ENCODE results near the gene ZFP36L2. TPM values are rescaled to one million over a fixed set of nuclear protein-coding genes. Genes with fewer than 3 reads are reported as not detected.

Gene ZFP36L2
- total and polyA plus RNA-seq, 9 of the 15 experiments (the other 6 are each of a cell fraction or from before 2014, with no cell fraction given) = 4.1 to 60.6 (median 20.3) TPM

- DNase-seq (ENCODE audit: extremely low read depth in 1 of 4, low spot score in 3 of 4) (no peak), FAIRE-seq (no peak), ATAC-seq (peak; percentile 3; the same call in 2 of the 3 replicates)
- no TSS peak for BruUV-seq (replicated peaks)
- H3K4me3 ChIP-seq = no peak overlapping the region
- peak overlapping the region; percentile 36 to 77 for H3K9ac ChIP-seq (ENCODE audit: insufficient read depth in 1 of 2, low read depth in 2 of 2, low read length in 2 of 2)
- no peaks in the 10 kb centered on the region for H3K36me3 ChIP-seq (ENCODE audit: control insufficient read depth, insufficient read depth, low read length)
- H3K79me2 ChIP-seq (ENCODE audit: control insufficient read depth, insufficient read depth, low read length) = no peaks in the 10 kb centered on the region
- H3K9me3 ChIP-seq (replicated peaks; ENCODE audit: control insufficient read depth, insufficient read depth, low read depth, low read length) = no peaks in the 10 kb centered on the region
- in situ Hi-C loops (cut with MboI) (no loop called here), intact Hi-C loops (cut with micrococcal nuclease) (loop anchor here (2.0 kb wide), 1 partner anchor 15 kb away; no protein-coding TSS in a partner anchor)
- H3K4me2 ChIP-seq (ENCODE audit: insufficient read depth, low read length) = peak overlapping the region; percentile 59
- POLR2A ChIA-PET = interaction anchor here (0.5 to 1.4 kb wide), 7 partner anchors 16 to 1142 kb away, joined by 3 to 5 read pairs (median 3); no protein-coding TSS in a partner anchor
- peak overlapping the region; percentile 80 for H3K27ac ChIP-seq (ENCODE audit: extremely low read depth, low read depth, low read length)
- no peaks in the 10 kb centered on the region for H3K27me3 ChIP-seq (ENCODE audit: control insufficient read depth in 2 of 2, insufficient read depth in 2 of 2, low read length in 2 of 2)
- peak overlapping the region; percentile 66; the same call in 1 of the 2 replicates for H2AFZ ChIP-seq (ENCODE audit: low read depth, low read length)
- 37% methylated on average over 13 of the region's 13 CpGs for WGBS (ENCODE audit: insufficient coverage, low coverage, missing lambda C conversion rate)
- CTCF ChIA-PET (ENCODE audit: low intra/inter-chr PET ratio) = no interaction called here
- TF ChIP-seq CREM (IDR thresholded peaks at IDR 0.05; ENCODE audit: low read depth) (0 out of 2 replicates have a peak, but pooled peaks have one; percentile 8), FOXK2 (conservative IDR thresholded peaks at IDR 0.05 in 1 of 2, IDR thresholded peaks at IDR 0.05 in 1 of 2; ENCODE audit: low read depth in 2 of 2) (no peak), ZFX (CRISPR knock-in tag; IDR thresholded peaks at IDR 0.05) (peak; percentile 18; the same call in 1 of the 2 replicates), GATA2 (CRISPR knock-in tag; IDR thresholded peaks at IDR 0.05) (0 out of 2 replicates have a peak, but pooled peaks have one; percentile 14), ZFP36 (IDR thresholded peaks at IDR 0.05; ENCODE audit: low read depth, low read length, partially characterized antibody) (peak; percentile 68), KDM5B (IDR thresholded peaks at IDR 0.05; ENCODE audit: insufficient replicate concordance, low read depth, low read length) (no peak), ELK1 (CRISPR knock-in tag; IDR thresholded peaks at IDR 0.05) (no peak)
- TF ChIP-seq, protein P1, sequence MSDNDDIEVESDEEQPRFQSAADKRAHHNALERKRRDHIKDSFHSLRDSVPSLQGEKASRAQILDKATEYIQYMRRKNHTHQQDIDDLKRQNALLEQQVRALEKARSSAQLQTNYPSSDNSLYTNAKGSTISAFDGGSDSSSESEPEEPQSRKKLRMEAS (CRISPR knock-in tag; IDR thresholded peaks at IDR 0.05) = 0 out of 2 replicates have a peak, but pooled peaks have one; percentile 33
- H3K4me1 ChIP-seq (replicated peaks in 1 of 2; ENCODE audit: control insufficient read depth in 2 of 2, insufficient read depth in 2 of 2, low read length in 2 of 2) = peaks cover 60 to 75% of the 10 kb centered on the region in 2 experiments
- no peaks in the 10 kb centered on the region for H4K20me1 ChIP-seq (replicated peaks; ENCODE audit: control insufficient read depth, insufficient read depth, low read length)
- no peaks in the 10 kb centered on the region for H3K9me1 ChIP-seq (ENCODE audit: control insufficient read depth, insufficient read depth, low read length)
Measured at GRCh38 chr2:43194121-43194869, 32.1 kb downstream of the ZFP36L2 start.

Data from K562 (cell line).